Measurements from ENCODE around the gene PLCB4.

PLCB4 gene

DNA sequence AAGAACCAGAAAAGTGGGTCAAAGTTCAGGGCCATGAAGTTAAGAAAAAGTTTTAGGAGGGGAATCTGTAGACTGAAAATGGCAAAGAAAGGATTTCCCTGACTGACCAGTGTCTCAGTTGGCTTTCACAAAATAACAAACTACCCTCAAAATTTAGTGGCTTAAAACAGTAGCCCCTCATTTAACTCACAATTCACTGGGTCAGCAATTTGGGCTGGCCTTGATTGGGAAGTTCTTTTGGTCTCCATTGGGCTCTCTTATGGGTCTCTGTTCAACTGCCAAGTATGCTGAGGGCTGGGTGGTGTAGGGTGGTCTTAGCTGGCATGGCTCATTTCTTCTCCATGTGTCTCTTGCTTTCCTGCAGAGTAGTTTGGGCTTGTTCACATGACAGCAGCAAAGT is 161.5 kb downstream of the PLCB4 start:
- DNase-seq, result no peak

DNA sequence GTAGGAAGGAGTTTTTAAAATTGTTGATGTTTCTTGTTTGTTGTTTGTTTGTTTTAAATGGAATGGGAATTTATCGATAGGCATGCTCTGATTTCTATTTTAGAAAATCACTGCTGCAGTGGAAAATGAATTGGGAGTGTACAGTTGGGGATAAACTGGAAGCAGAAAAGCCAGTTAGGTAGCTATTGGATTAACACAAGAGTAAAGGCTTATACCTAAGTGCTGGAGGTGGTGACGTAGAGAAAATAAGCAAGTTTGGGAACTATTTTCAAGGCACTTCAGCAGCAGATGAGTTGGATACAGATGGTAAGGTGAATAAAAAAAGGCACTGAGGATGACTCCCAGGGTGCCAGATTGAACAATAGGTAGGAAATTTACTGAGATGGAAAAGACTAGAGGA is 164.9 kb downstream of the PLCB4 start:
- DNase-seq, result no peak

DNA sequence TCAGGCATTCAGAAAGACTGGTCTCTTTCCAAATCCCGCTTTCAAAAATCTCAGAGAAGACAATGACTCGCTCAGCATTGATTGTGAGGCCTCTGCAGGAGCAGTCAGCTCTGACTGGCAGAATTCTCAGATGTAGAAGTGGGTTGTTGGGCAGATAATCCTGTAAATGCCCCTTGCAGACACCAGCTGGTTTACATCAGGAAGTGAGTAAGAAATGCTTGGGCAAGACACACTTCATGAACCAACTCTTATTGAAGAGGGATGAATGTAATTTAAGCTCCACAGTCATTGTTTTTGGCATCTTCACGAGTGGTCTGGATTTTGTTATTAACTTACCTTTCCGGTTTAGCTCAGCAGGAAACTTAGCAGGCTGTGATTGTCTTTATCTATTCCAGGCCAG is 166.6 kb downstream of the PLCB4 start:
- DNase-seq, result no peak

DNA sequence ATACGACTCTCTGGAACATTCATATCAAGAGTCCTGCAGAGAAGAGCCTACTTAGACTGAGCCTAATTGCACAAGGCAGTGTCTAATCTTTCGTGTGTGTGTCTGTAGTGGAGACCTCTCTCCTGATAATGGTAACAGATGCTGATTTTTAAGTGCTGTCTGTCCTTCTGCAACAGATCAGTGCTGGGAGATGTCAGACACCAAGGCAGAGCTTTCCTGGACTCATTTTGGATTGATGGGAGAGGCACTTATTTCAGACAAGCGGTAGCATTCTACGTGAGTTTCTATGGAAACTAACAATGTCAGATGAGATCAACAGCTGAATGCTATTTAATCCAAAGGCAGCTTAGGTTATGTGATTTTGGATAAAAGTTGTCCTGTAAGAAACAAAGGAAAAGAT is 167.6 kb downstream of the PLCB4 start:
- no peak for DNase-seq

DNA sequence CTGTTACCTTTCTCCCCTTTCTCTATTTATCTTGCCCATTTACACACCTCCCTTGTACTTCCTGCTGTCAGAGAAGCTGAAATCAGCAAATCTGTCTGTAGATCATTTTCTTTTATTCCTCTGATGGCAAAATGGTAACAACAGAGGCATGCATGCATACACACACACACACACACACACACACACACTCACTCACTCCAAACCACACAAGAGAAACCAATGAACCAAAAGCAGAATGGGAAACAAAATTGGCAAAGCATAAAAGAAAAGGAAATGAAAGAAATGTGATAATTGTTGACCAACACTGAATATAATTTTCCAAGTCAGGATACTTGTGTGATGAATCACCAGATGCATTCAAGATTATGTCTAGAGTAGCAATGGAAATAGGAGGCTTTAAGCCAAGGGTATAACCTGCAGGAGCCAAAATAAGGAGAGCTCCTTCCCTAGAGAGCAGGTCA is 172.4 kb downstream of the PLCB4 start:
- no peak for DNase-seq

DNA sequence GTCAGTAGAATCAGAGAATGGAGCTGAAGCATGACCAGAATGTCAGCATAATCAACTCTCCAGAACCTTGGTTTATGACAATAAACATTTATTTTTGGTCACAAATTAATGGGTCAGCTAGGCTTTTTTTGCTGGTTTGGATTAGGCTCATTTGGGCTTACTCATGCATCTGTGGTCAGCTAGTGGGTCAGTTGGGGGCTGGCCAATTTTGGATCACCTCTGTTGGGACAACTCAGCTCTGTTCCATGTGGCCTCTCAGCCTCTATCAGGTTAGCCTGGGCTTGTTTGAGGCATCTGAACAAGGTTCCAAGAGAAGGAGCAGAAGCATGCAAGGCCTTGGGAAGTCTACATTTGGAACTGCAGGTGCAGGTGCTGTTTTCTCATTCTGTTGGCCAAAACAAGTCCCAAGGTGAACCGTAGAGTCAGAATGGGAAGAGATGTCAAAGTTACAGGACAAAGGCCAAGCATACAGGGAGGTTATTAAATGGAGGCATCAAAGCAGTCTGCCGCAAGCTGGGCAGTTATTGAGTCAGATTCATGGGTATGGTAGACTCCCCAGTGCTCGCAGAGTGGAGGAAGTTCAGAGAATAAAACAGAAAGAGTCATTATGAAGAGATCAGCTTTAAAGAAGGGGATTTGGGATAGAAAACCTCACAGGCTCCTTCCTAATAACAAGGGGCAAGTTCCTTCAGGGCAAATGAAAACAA is 173.0 kb downstream of the PLCB4 start:
- no peak for DNase-seq

DNA sequence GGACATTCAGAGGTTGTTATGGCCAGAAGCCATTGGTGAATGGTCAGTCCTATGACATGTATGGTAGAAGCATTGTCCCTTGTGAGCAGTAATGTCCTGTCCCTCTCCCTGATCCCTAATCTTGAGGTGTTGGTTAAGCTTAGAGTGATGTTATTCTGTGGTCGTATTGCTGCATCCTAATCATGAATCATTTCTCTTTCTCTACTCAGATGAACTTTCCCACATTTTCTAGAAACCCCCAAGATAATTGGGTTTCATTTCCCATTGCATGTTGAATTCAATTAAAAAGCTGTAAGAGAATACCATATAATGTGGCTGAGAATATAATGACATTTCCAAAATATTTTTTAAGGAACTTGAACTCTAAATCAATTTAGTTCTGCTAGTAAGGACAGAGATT is 175.1 kb downstream of the PLCB4 start:
- DNase-seq, result no peak

DNA sequence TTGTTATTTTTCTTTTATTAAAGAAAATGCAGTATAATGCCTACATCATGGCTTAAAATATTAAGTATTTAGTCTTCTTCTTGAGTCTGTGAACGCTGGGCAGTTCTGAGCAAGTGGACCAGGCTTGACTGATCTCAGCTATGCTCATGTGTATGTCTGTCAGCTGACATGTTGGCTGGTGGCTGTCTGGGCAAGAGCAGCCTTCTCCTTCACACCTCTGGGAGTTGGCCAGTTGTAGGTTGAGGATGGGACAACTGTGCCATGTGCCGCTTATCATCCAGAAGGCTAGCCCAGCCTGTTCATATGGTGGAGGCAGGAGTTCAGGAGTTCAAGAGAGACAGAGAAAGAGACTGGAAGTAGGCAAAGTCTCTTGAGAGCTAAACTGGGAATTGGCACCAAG is 175.9 kb downstream of the PLCB4 start:
- DNase-seq, result no peak

DNA sequence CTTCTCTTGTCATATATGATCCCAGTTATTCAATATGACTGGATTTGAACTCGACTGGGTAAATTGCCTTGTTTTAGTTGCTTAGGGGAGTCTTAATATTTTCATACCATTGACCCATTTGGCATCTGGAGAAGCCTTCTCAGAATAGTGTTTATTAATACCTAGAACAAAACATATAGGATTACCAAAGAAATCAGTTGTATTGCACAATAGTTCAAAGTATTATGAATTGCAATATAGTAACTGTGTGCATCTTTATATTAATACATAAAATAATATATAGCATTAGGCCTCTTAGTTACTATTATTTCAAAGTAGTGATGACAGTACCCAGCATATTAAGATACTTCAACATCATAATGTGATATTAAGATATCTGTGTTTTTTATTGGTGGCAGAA is 177.8 kb downstream of the PLCB4 start:
- no peak for DNase-seq

DNA sequence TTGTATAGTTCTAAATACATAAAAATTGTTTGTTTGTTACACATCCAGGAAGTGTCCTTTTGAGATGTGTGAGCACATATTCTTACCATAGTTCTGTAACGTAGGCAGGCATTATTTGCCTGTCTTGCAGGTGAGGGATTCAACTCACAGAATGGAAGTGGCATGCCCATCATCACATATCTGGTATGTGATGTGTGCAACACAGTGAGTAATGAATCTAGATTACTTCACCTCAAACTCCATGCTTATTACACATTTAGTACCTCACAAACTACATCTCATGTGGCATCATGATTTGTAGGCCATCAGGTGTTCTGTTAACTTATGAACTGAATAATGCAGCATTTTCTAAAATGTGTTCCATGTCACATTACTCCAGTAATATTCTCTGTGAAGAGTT is 181.6 kb downstream of the PLCB4 start:
- no peak for DNase-seq

DNA sequence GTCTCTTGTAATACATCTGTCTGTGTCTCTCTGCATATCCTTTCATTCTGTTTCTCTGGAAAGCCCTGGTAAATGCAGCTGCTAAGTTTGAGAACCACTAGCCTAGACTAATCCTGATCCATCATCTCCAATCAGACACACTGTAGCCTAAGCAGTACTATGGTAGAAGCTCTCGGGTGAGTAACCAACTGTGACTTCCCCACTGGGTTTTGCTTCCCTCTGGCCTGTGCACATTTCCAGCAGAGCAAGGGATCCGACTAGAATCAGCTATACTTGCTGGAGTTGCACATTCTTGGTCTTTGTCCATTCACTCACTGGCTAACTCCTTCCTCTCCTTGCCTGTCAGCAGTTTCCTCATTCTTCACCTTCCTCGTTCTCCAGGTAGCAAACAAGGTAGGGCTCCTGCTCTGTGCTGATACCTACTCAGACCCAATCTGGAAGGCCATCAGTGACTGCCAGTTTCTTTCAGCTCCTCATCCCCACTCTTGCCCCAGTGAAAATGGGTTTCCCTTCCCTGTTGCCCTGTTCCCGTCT is 184.2 kb downstream of the PLCB4 start:
- no peak for DNase-seq

DNA sequence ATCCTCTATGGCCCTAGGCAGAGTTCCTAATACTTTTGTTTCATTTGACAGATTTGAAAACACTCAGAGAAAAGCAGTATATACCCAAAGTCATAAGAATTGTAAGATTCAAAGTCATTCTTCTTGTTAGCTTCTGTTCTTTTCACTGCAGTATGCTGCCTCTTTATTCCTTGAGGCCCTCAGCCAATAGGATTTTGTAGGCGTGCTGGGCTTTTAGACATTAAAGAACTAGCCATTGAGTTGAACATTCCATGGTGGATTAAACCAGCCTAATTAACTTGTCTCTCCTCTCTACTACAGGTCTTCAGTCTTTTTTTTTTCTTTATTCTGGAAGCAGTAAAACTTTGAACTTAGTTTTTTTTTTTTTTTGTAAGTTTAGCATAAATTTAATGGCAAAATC is 186.3 kb downstream of the PLCB4 start:
- DNase-seq, result no peak

DNA sequence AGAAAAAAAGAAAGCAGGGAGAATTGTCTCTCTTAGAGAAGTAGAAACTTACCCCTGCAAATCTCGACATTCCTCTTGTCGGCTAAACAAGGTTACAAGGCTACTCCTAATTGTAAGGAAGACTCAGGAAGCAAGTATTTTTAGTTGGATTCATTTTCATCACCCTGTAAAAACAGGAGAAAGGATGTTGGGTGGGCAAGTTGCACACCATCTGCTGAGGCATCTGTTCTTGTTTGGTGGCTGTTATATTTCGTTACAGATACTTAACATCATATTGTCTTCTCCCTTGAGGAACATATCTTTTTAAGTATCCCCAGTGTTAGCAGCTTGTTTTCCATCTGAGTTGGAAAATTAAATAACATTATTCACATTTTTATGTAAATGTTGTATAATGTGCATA is 187.5 kb downstream of the PLCB4 start:
- no peak for DNase-seq

DNA sequence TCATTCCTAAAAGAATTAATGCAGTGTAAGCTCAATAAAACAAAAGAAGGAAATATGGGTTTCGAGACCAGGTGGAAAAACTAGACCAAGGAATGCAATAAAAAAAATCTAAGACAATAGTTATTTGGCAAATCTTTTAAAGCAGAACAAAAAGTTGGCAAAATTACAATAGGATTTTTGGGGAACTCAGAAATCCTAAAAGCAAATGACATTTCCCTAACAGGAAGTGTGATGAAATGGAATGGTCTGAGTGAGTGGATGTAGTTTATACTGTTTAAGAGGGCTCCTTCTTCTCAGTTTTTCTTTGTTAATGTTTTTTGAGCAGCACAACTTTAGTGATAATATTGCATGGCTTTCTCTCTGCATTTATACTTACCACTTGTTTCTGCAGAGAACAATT is 190.0 kb downstream of the PLCB4 start:
- no peak for DNase-seq

DNA sequence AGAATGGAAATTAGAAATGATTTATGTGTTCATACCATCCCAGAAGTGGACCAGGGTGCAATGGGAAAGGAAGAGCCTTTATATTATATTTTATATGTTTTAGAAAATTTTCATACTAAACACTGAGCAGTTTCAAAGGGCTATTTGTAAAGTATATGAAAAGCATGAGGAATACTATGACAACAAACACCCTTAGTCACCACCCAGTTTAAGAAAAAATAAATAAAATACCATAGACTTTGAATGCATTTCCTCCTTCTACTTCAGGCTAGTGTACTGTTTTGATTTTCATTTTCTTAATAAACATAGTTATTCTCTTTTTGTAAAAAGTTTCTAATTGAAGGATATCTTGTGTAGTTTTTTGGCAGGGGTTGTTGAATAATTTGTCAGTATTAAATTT is 191.1 kb downstream of the PLCB4 start:
- DNase-seq, result no peak

DNA sequence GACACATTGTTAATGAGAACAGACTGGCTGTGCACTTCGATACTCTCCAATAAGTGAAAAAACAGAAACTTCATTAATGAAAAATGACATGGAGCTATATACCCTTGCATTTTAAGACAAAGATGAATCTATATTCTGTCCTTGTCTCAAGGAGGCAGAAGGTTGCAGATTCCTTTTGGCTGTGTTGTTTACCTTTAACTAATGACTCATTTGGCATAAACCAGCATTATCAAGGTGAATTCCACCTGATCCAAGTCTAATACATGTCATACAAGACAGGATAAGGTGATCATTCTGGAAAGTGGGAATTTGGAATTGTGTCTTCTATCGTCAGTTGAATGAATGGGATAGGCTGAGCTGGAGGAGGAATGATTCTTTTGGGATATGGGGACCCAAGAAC is 192.9 kb downstream of the PLCB4 start:
- no peak for DNase-seq

DNA sequence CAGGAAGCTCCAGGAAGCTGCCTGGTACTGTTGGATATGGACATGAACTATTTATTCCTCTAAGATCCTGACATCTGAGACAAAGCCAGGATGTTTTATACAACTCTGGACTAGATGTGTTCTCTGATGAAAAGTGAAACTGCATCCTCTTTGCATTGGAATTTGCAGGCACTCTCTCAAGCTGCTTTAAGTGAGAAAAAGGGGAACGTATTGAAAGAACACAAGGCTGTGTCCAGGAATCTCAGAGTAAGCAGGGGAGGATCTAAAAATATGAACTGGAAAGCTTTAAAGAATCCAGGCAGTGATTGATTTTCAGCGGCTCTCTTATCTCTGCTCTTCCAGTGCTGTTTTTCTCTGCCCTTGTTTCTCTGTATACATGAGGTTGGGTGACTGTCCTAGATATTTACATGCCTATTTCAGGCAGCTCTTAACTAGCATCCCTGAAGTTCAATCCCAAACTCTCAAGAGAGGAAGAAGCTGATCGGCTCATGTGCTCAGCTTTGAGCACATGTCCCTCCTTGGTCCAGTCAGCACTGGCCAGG is 193.8 kb downstream of the PLCB4 start:
- DNase-seq, result no peak

DNA sequence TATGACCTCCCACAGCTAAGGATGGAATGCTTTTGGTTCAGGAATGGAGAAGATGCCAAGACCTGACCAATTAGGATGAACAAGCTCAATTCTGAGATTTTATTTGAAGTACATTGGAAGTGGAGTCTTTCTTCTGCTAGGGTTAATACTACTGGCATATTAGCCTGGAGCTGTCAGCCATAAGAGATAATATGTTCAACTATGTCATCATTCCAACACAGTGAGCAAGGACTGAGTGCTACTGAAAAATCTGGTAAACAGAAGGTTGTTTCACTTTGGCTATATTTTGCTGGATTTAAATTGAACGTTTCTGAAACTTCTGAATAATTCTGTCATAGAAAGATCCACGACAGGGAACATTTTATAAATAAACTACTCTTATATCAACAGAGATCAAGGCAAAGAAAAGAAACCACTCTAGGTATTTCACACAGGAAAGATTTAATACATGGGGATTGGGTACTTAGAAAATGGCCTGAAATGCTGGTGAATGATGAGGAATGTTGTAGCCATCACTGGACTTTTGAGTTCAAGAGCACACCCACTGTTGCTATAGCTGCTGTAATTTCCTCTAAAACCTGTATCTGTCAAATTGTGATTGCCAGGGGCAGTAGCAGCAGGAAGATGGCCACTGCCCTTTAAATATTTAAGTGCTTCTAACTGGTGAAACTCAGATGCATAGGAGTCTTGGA is 200.5 kb downstream of the PLCB4 start:
- DNase-seq, result no peak

DNA sequence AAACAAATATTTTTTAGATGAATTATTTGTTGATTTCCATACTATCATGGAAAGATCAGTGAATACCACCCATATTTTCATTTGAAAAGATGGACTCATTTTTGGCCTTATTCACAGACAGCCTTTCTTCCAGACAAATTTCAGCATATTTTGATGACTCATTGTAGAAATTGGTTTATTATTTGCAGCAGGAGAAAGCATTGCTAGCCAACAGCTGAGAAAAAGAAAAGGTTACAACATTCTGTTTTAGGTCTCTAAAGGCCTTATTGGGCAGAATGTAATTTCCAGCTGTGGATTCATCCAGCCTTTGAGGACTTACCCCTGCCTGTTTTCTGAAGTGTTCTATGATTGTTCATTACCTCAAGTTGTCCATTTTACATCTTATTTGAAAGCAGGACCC is 201.9 kb downstream of the PLCB4 start:
- no peak for DNase-seq

DNA sequence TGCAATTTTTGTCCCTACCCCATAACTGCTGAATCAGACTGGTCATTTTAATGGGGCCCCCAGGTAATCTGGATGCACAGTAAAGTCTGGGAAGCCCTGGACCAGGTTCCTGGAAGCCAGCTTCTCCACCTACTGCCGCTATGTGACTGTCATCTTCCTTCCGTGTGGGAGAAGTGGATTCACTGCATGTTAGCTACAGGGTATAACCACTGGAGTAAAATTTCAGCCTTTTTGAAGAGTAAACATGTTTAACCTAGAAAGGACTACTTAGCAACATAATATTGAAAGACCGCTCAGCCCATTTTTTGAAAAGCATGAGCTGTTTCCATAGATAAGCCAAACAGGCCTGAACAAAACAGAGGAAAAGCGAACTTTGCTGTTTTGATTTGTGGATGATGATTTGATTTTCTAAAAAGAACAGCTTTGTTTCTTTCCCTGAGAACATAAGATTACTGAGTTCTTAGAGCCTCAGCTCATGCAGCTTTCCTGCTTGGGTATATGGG is 208.1 kb downstream of the PLCB4 start:
- no peak for DNase-seq

DNA sequence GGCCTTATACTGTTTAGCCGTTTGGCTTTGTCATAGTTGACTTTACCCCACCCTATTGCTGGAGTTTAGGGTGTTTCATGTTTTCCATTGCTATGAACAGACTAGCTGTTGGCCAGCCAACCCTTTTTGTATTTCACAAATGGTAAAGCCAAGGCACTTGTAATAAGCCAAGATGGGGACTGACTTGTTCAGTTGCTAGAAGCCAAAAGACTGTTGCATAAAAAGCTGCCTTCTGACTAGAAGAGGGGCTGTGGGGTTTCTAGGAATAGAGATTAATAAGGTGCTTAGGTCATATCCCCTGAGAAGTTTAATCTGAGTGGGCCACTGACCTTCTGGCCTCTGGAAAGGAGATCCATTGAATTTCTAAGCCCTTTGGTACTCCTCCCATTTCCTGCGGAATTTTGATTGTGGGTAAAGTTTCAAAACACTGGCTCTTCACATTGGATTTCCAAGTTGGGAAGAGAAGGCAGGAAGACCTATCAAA is 211.1 kb downstream of the PLCB4 start:
- DNase-seq, result no peak

DNA sequence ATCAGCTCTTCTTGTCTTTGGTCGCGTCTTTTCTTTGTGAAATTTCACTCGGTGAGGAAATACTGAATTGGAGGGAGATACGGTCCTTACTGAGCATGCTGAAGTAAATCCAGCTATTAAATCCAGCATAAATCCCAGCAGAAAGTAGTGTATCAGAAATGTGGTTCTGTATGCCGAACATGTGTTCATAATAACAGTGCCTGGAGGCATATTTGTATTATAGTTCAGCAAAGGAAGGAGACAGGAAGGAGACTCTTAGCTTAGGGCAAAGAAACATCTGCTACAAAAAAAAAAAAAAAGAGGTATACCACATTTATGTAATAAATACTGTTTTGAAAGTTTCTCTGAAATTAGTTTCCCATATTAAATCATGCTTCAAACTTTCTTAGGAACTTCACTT is 211.8 kb downstream of the PLCB4 start:
- DNase-seq, result no peak

DNA sequence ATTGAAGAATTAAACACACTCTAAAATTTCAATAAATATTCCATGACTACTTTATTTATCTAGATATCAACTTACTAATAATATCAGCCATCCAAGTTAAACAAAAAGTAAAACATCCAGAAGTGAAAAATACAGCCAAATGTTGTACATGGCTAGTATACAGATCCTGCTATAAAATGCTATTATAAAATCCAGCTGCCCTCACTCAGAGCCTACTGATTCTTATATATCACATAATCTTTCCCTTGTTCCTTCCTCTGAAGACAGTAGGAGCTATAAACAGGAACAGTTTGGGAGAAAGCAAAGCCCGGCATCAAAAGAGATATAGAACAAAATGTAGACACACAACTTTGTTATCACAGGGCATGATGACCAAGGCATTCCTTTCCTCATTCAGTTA is 212.9 kb downstream of the PLCB4 start:
- DNase-seq, result no peak

DNA sequence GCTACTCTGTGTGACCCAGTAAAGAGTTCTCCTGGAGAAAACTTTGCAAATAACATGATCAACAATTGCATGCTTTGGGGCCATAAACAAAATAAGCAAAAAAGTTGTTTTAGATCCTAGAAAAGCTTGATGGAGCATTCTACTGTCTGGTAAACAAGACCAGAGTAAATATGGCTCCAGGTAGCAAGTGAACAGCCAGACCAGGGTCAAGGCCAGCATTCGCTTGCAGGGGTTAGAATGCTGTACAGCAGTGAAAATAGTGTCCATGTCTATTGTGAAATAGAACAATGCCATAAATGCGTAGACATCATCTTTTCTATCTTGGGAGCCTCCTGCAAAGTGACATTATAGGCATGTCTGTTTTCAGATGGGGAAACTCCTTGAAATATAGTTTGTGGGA is 216.7 kb downstream of the PLCB4 start:
- DNase-seq, result no peak

Measured in cerebellar nuclear complex (tissue), 1 donor.